ENCODE results near the gene EXOC3L1. TPM values are rescaled to one million over a fixed set of nuclear protein-coding genes. Genes with fewer than 3 reads are reported as not detected.

Gene EXOC3L1
- total RNA-seq, 2 experiments from 2014 or later, result not detected

DNA sequence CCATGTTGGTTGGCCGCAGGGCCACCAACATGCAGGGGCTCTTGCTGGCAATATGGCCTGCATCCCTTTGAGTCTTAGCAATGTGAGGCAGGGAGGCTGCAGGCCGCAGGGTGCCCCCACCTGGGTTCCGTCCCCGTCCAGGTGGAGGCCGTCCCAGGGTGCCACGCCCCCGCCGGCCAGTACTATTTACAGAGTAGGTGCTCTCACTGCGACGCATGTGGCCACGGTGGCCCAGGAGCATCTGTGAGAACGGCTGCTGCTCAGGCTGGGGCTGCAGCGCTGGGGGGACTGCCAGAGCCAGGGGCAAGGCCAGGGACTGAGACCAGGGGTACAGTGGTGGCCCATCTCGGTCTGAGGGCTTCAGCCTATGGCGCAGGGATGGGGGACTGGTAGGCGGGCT lies 9.8 kb downstream of the EXOC3L1 start:
- intact Hi-C loops (cut with micrococcal nuclease; ENCODE audit: unreplicated experiment), result loop anchor here (10.0 kb wide), 1 partner anchor 165 kb away; no protein-coding TSS in a partner anchor
- no TSS peak for BruUV-seq (replicated peaks)
- Histone ChIP-seq H3K4me1 (ENCODE audit: insufficient read depth, low read length, poor library complexity, severe bottlenecking) (peaks cover 22% of the 10 kb centered on the region), H3K9me3 (ENCODE audit: low read length) (no peaks in the 10 kb centered on the region), H3K4me3 (ENCODE audit: low read depth, low read length, poor library complexity, severe bottlenecking) (no peak overlapping the region), H4K20me1 (ENCODE audit: insufficient read depth, low read length) (no peaks in the 10 kb centered on the region), H2AFZ (ENCODE audit: low read length) (no peak overlapping the region), H3K9me2 (ENCODE audit: insufficient read depth, low read length) (no peaks in the 10 kb centered on the region), H3K79me2 (ENCODE audit: insufficient read depth, low read depth, low read length) (no peaks in the 10 kb centered on the region), H3K4me2 (ENCODE audit: low read length) (no peak overlapping the region), H3K36me3 (ENCODE audit: insufficient read depth, low read length) (no peaks in the 10 kb centered on the region), H3K27ac (ENCODE audit: low read depth, low read length, poor library complexity, severe bottlenecking) (no peak overlapping the region)
- CTCF ChIA-PET (ENCODE audit: unreplicated experiment), result no interaction called here
- POLR2A ChIA-PET, result no interaction called here
- DNase-seq (ENCODE audit: low spot score), result no peak
- TF ChIP-seq EZH2phosphoT487 (IDR thresholded peaks at IDR 0.05; ENCODE audit: borderline replicate concordance, low read depth, low read length) (no peak), CTCF (conservative IDR thresholded peaks at IDR 0.05; ENCODE audit: low read length) (no peak)

GRCh38 chr16:67179421-67180080 lies 10.4 kb downstream of the EXOC3L1 start:
- TF ChIP-seq EZH2phosphoT487 (IDR thresholded peaks at IDR 0.05; ENCODE audit: borderline replicate concordance, low read depth, low read length), result no peak
- peak; percentile 69 for TF ChIP-seq CTCF (conservative IDR thresholded peaks at IDR 0.05; ENCODE audit: low read length)
- Histone ChIP-seq H3K4me2 (ENCODE audit: low read length) (no peak overlapping the region), H3K9me3 (ENCODE audit: low read length) (no peaks in the 10 kb centered on the region), H4K20me1 (ENCODE audit: insufficient read depth, low read length) (no peaks in the 10 kb centered on the region), H3K4me1 (ENCODE audit: insufficient read depth, low read length, poor library complexity, severe bottlenecking) (peaks cover 25% of the 10 kb centered on the region), H3K4me3 (ENCODE audit: low read depth, low read length, poor library complexity, severe bottlenecking) (no peak overlapping the region), H3K9me2 (ENCODE audit: insufficient read depth, low read length) (no peaks in the 10 kb centered on the region), H2AFZ (ENCODE audit: low read length) (no peak overlapping the region), H3K36me3 (ENCODE audit: insufficient read depth, low read length) (no peaks in the 10 kb centered on the region), H3K27ac (ENCODE audit: low read depth, low read length, poor library complexity, severe bottlenecking) (no peak overlapping the region), H3K79me2 (ENCODE audit: insufficient read depth, low read depth, low read length) (no peaks in the 10 kb centered on the region)
- DNase-seq (ENCODE audit: low spot score), result peak; percentile 52
- ChIA-PET POLR2A (no interaction called here), CTCF (ENCODE audit: unreplicated experiment) (no interaction called here)
- intact Hi-C loops (cut with micrococcal nuclease; ENCODE audit: unreplicated experiment), result loop anchor here (10.0 kb wide), 1 partner anchor 165 kb away; no protein-coding TSS in a partner anchor
- no TSS peak for BruUV-seq (replicated peaks)

All from OCI-LY7 (cell line).